GM13977 (cell line): Measurements from ENCODE around the gene E2F7.
A peak's percentile ranks its signal among the peaks of the same experiment; 100 is the strongest.

Experiments
- DNase-seq: peaks from one replicate; pipeline ENCODE4 v3.0.0; 2012; ENCODE audit warnings: low spot score
- CTCF ChIP-seq: IDR thresholded peaks from 2 replicates; pipeline ENCODE4 v1.5.1; 2012; ENCODE audit warnings: mild to moderate bottlenecking, control low read depth; ENCODE audit not compliant: insufficient read depth; ENCODE audit errors: extremely low read depth, missing control alignments
- in situ Hi-C: fragments of 300-500 bp; cut with MboI; formaldehyde crosslinking; loops from one replicate; pipeline ENCODE4 v1.12.0; 2022; ENCODE audit warnings: low sequenced_read_pairs, low pct_unique_long_range_greater_than_20kb, mixed read lengths, inconsistent platforms; ENCODE audit not compliant: unreplicated experiment

The E2F7 gene

GRCh38 chr12:77010691-77011548 lies 54.4 kb downstream of the E2F7 start:
- in situ Hi-C loops, result loop anchor here (25.0 kb wide), 1 partner anchor 399 kb away; no protein-coding TSS in a partner anchor
- DNase-seq, result peak; percentile 69
- peak; percentile 90 for TF ChIP-seq CTCF

- no peak for DNase-seq
- in situ Hi-C loops, result loop anchor here (25.0 kb wide), 1 partner anchor 395 kb away; no protein-coding TSS in a partner anchor
- no peak for TF ChIP-seq CTCF
Observed at GRCh38 chr12:77007476-77007875, 57.9 kb downstream of the E2F7 start.

GRCh38 chr12:77005611-77006098 lies 59.7 kb downstream of the E2F7 start:
- no peak for TF ChIP-seq CTCF
- in situ Hi-C loops, result loop anchor here (25.0 kb wide), 1 partner anchor 393 kb away; no protein-coding TSS in a partner anchor
- no peak for DNase-seq

- DNase-seq, result no peak
- in situ Hi-C loops, result loop anchor here (25.0 kb wide), 1 partner anchor 392 kb away; no protein-coding TSS in a partner anchor
- no peak for TF ChIP-seq CTCF
Observed at GRCh38 chr12:77003914-77004313, 61.5 kb downstream of the E2F7 start.

- no peak for TF ChIP-seq CTCF
- in situ Hi-C loops, result loop anchor here (25.0 kb wide), 1 partner anchor 391 kb away; no protein-coding TSS in a partner anchor
- no peak for DNase-seq
Observed at GRCh38 chr12:77003246-77003645, 62.1 kb downstream of the E2F7 start.

- TF ChIP-seq CTCF, result no peak
- in situ Hi-C loops, result loop anchor here (25.0 kb wide), 1 partner anchor 390 kb away; no protein-coding TSS in a partner anchor
- no peak for DNase-seq
Observed at GRCh38 chr12:77002382-77002781, 63.0 kb downstream of the E2F7 start.
